HG03442 (cell line): Measurements from ENCODE around the gene TFCP2L1.
"Not testable (repeated sequence)": the region's sequence is repeated elsewhere in the genome, so short reads cannot be mapped to it uniquely, and the experiment has no call there.

Source experiments
- ATAC-seq: cut with Tn5 transposase; IDR thresholded peaks from one replicate; pipeline ENCODE4 v1.9.1; 2021; ENCODE audit warnings: mild to moderate bottlenecking, moderate library complexity; ENCODE audit not compliant: unreplicated experiment

Gene TFCP2L1

DNA sequence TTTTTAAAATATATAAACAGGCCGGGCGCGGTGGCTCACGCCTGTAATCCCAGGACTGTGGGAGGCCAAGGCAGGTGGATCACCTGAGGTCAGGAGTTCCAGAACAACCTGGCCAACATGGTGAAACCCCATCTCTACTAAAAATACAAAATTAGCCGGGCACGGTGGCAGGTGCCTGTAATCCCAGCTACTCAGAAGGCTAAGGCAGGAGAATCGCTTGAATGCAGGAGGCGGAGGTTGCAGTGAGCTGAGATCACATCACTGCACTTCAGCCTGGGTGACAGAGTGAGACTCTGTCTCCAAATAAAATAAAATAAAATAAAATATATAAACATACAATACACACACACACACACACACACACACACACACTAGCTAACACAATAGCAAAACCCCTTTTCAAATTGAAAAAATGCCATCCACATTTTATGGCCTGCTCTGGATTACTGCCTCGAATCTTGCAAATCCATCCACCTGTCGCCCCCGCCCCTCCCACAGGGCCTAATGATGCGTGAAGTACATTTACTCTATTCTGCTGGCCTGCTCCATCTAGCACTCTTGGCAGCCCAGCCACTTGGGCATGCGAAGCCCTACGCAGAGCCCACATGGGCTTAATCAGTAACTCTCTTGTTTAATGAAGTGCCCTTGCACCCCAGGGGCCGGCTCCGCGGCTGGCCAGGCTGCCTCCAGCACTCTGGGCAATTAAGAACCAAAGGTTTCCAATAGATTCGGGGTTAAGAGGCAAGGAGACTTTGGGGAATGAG lies 57.4 kb downstream of the TFCP2L1 start:
- ATAC-seq: not testable (repeated sequence)

DNA sequence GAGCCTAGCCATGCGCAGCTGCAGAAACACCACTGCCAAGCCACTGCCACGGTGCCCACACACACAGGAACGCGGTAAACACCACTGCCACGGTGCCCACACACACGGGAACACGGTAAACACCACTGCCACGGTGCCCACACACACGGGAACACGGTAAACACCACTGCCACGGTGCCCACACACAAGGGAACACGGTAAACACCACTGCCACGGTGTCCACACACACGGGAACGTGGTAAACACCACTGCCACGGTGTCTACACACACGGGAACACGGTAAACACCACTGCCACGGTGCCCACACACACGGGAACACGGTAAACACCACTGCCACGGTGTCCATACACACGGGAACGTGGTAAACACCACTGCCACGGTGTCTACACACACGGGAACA lies 59.3 kb downstream of the TFCP2L1 start:
- ATAC-seq: not testable (repeated sequence)

DNA sequence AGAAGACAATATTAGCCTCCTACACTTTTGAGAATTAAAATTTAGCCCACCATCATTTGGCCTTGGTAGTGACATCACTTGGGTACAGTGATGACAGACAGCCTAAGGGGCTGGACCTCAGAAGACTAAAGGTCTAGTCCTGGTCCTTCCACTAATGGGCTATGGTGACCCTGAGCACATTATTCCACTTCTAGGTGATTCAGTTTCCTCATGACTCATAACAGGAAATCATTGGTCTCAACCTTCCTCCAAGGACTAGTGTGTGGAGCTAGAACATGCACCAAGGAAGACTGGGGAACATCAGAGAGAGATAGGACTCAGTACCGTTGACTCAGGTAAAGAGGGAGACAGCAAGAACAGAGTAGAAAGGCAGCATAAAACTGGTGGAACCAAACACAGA lies 64.0 kb downstream of the TFCP2L1 start:
- no peak for ATAC-seq

DNA sequence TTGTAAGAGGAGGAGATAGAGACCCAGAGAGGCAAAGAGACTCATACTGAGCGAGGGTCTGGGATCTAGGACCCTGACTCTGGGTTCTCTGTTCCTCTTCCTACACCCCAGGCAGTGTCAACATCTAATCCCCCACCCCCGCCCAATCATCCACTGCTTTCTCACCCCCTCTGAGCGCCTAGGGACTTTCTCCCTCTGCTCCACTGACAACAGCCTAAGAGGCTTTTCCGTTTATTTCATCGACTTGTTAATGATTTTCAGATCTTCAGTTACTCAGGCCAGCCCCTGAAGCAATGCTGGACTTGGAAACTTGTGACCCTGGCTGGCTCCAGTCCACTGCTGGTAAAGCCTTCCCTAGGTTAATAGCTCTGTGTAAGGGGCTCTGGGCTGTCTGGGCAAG lies 65.1 kb downstream of the TFCP2L1 start:
- no peak for ATAC-seq

DNA sequence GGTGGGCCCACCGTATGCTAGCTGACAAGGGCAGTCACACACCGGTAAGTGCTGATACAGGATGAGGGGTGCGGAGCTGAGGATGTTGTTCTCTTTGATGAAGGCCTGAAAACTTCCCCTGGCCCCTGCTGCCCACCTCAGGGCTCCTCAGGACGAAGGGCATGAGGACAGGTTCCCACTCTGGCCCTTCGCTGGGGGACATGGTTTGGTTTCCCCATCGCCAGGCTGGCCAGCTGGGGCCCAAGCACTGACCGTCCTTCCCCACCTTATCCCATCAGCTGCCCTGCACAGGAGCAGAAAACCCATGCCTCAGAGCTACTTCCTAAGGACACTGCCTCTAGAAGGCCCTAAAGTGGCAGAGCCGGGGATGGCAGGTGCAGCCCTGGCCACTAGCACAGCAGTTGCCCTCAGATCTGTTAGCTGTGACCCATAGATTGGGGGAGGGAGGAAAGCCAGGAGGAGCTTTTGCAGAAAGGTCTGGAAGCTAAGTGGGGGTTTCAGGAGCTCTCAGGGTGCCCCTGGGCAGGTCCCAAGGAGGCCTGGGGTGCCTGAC lies 66.5 kb downstream of the TFCP2L1 start:
- ATAC-seq: no peak

DNA sequence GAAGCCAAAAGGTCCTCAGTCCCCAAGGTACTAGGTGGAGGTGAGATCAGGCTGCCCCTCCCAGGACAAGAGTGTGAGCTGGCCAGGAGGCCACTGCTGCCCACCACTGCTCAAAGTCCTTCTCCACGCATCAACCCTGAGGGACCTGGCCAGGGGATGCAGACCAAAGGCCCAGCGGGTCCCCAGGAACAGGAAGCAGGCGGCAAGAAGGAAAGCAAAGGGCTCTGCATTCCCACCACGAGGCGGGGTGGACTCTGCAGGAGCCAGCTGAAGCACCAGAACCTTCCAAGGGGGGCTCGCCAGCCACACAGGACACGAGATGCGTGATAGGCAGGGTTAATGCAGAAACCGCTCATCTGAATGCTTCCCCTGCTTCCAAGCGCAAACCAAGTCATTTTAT lies 67.4 kb downstream of the TFCP2L1 start:
- ATAC-seq: no peak

DNA sequence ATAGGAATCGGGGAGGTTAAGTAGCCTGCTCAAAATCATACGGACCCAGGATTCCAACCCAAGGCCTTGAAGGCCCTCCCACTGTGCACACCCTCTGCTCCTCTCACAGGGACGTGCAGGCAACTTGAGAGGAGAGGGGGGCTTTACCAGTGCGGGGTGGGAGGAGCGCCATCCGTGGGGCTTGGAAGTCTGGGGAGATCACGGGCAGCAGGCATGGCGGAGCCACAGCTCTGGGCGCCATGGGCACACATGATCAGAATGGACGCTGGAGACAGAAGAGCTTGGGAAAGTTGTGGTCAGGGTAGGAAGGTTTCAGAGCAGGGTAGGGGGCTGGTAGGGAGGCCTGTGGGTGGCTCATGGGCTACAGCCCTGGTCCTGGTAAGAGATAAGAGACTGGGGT lies 70.7 kb downstream of the TFCP2L1 start:
- ATAC-seq: no peak

DNA sequence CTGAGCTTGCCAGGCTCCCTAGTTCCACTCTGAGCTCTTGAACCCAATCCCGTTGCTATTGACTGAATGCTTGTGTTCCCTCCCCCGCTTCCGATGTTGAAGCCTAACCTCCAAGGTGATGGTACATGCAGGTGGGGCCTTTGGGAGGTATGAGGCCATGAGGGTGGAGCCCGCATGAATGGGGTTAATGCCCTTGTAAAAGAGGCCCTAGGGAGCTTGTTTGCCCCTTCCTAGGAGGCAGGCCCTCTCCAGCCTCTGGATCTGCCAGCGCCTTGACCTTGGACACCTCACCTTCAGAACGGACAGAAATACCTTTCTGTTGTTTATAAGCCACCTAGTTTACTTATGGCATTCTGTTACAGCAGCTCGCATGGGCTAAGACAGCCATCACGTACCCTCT lies 71.6 kb downstream of the TFCP2L1 start:
- no peak for ATAC-seq

DNA sequence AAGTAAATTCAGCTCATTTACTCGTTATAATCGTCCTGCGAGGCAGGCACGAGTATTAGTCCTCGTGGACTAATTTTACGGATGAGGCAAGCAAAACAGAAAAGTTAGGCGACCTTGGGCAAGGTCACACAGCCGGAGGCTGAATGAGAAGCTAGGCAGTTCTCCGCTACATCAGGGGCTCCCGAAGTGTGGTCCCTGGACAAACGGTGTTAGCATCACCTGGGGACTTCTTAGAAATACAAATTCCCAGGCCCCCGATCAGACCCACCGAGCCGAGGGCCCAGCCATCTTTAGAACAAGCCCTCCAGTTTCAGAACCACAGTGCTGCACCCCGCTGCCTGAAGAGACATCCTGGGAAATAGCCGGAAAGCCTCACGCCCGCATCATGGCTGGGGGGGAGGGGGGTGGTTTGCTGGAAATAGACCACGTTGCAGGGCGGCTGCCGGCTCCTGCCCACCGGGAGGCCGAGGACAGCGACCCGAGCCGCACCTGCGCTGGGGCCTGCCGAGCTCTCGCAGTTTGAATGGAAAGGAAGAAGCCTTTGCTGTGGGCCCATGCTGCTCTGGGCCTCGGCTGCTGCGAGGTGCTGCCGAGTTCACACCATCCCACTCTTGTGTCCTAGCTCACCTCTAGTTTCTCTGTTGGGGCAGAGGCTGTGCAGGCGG lies 72.2 kb downstream of the TFCP2L1 start:
- no peak for ATAC-seq

DNA sequence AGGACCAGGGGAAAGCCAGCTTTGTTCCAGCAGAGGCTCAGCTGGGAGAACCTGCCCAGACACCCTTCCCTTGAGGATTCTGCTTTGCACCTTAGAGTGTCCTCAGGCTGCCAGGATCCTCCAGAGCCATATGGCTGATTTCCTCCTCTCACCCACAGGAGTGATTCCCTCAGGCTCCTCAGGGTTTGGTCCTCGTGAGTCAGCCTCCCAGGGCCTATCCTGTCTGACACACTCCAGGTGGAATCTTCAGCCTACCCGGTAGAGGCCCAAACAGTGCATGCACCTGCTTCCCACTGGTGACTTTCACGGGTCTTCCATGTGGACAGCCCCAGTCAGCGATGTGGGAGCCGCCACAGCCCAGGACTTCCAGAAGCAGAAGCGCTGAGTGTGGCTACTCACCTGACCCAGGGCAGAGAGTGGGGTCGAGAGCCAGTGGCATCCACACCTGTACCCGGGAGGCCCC lies 73.3 kb downstream of the TFCP2L1 start:
- no peak for ATAC-seq

DNA sequence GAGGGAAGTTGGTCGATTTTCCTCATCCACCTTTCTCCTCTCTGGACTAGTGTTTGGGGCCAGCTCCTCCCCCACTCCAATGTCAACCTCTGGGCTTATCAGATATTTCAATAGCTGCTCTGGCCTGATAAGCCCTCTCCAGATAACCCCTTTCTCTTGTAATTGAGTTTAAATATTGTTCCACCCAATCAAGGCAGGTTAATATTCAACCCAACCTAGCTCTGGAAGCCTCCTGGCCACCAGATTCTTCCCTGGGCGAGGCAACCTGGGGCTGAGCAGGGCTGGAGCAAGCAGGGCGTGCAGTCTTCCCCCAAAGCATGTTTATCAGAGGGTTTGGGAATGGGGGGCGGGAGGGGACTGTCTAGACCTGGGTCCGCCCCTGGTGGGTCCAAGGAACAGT lies 73.8 kb downstream of the TFCP2L1 start:
- ATAC-seq: no peak

DNA sequence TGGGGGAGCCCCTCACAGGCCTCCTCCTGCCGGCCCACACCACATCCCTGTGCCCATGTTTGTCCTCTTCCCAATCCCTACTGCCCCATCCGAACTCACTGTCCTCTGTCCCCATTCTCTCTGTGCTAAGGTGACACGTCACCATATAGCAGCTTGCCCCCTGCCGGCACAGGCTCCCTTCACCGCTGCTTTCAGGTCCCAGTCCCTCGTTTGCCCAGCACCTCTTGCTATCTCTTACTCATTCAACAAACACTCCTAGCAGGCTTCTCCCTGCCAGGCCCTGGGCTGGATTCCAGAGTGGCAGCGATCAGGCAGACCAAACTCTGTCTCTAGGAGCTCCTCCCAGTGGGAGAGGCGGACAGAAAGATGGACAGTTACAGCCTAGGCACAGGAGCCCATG lies 74.3 kb downstream of the TFCP2L1 start:
- ATAC-seq: no peak

DNA sequence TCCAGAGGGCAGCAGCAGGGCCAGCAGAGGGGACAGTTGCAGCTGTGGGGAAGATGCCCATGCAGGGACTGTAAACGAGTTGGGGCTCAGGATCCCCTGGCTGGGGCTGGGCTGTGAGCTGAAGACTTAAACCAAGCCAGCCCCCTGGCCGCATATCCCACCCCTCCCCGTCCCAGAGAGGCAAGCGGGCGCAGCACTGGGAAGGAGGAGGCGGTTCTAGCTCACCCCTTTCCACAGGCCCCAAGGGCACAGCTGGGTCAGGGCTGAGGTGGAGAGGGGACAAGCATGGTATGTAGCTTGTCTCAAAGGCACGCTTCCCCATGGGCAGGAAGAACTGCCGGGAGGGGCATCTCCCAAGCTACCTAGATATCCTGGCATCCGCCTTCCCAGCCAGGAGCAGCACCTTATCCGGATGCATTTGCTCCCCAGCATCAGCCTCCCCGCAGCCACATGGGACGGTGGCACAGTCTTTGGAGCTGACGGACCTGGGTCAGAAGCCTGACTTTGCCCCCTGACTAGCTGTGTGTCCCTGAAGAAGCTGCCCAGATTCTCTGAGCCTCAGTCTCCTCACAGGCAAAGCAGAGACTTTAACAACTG lies 75.9 kb downstream of the TFCP2L1 start:
- no peak for ATAC-seq

DNA sequence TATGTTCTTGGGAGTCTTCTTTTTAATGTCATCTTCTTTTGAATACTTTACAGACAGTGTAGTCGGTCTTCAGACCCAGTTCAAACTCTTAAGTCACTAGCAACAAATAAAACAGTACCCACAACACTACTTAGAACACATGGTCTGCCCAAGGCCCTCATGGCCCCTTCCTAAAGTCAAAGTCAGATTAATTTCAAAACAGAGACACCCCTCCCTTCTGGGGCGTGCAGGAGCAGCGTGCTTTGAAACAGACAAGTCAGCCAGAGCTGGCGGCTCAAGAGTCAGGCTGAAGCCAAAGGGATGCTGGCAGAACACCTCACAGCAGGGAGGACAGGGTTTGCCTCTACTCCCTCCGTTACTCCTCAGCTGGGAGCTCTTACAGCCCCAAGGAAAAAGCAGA lies 77.5 kb downstream of the TFCP2L1 start:
- ATAC-seq: no peak

DNA sequence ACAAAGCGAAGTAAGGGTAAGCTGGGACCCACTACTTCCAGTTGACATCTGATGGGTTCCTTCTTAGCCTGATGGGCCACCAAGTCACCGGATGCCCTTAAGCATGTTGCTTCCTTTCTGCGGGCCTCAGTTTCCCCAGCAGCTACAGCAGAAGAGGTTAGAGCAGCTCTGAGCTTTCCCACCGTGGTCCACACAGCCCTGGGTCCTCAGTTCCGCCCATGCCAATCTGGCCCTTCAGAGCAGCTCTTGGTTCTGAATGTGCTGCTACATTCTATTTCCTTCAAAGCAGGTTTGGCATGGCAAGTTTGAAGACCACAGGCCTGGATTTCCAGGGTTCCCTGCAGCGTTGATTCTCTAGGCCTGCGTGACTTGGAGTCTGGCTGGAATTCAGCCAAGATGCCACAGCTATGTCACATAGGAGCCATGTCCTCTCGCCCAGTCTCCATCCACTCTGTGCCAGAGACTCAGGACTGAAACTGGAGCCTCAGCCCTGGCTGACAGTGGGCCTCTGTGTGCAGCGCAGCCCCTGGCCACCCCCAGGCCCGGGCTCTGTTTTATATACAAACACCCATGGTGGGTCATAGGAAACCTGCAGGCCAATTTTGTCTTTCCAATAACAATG lies 79.6 kb downstream of the TFCP2L1 start:
- ATAC-seq: no peak

DNA sequence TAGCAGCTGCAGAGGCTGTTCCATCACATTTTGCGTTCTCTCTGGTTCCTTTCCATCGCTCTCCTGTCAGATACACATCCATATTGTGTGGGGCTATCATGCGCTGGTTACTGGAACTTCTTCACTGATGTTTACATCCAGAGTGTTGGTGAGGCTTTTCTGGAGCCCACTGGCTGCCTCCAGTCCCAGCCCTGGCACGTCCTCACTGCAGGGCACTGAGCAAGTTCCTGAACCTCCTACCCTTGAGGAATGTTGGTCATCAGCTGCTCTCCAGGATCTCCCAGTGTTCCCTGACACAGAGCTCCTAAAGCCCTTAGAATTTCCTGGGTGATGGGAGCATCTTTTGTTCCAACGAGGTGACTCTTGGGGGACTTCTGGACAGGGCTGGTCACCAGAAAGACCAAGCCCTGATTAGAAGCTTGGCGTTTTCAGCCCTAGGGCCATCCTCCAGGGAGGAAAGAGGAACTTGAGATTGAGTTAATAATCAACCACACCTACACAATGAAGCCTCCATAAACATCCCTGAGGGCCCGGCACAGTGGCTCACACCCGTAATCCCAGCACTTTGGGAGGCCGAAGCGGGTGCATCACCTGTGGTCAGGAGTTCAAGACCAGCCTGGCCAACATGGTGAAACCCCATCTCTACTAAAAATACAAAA lies 81.3 kb downstream of the TFCP2L1 start:
- ATAC-seq: no peak

DNA sequence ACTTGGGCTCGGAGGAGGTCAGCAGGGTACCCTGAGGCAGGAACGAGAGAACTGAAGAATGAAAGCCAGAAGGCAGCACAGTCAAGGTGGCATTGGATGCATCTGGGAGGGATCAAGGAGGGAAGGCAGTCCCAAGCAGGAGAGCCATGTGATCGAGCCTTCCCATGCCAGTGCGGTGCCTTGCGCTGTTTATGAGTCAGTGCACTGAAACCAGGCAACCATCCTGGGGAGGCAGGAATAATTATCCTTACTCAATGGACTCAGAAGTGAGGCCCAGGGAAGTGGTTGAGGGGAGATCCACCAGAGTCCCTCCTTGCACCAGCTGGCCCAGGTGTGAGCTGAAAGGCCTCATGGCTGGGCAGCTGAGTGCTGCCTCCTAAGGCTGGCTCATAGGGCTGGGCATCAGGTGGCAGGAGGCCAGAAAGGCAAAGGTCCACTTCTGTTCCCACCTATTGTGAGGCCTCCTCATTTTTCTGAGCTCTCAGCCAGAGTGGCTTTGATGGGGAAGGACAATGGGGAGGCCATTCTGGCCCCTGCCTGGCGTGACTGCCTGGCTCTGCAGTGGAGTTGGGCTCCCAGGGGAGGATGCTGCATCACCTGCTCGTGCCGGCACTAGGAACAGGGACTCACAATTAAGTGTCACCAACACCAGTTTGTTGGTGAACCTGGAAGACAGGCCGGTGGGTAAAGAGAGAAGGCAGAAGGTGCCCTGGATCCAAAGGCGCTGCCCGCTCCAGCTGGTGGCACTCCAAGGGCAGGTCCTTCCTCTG lies 82.3 kb downstream of the TFCP2L1 start:
- ATAC-seq: no peak

DNA sequence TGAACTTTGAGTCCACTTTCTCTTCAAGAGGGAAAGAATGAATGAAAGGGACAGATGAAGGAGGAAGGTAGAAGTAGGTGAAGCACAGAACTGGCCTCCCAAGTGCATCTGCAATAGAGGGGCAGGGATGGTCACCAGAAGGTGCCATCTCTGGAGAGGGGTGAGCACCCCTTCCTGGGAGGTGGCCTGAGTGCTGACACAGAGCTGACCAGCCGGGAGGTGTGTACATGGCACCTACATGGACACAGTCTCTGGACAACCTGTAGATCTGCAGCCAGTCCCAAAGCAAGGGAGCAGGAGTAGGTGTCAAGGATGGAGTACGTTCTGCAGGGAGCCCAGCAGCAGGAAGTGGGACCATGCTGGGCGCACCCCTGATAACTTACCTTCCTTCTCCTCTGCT lies 83.2 kb downstream of the TFCP2L1 start:
- no peak for ATAC-seq

DNA sequence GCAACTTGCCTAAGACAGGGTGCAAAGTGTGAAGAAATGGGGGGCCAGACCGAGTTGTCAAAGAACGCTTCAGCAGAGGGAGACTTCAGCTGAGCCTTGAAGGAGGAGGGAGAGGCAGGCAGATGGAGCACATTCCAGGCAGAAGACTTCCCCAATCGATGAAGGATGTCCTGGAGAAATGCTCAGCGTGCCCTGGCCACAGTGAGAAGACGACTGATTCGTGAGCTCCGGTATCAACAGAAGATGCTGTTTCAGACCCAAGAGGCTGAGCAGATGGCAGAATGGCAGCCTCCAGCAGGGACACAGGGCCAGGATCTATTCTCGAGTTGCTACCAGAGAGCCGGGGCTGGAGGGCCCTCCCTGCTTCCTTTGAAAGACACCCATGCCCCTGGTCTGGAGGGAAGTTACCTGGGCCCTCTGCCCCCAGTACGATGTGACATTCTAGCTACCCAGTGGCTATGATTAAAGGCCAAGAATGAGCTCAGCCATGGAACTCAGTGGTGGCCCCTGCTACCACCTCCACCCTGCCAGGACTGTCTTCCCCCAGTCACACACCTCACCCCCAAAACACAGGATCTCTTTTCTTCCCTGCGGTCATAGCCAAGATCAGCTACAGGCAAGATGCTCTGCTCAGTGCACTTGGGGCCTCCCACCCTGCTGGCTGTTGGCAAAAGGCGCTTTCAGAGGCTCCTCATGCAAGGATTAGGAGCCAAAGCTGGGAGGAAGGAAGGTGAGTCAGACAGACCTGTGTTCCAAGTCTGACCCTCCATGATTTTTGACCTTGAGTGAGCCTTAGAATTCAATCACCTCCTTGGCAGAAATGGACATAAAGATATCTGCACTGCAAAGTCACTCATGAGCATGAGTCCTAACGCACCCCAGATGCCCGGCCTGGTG lies 84.3 kb downstream of the TFCP2L1 start:
- ATAC-seq: no peak
